NB4 (cell line): Measurements from ENCODE around the gene SLC26A2.

Experiments used
- CTCF ChIP-seq: IDR thresholded peaks from one replicate; pipeline ENCODE4 v1.5.1; 2012; ENCODE audit warnings: low read depth, low read length
- MYC ChIP-seq: IDR thresholded peaks from 2 replicates; pipeline ENCODE4 v1.6.1; 2011; ENCODE audit warnings: low read depth, low read length

- TF ChIP-seq CTCF (no peak), MYC (no peak)
Observed at GRCh38 chr5:149911031-149911430, 49.5 kb upstream of the SLC26A2 start.
